ENCODE results near the gene SLC12A8.

SLC12A8 gene

DNA sequence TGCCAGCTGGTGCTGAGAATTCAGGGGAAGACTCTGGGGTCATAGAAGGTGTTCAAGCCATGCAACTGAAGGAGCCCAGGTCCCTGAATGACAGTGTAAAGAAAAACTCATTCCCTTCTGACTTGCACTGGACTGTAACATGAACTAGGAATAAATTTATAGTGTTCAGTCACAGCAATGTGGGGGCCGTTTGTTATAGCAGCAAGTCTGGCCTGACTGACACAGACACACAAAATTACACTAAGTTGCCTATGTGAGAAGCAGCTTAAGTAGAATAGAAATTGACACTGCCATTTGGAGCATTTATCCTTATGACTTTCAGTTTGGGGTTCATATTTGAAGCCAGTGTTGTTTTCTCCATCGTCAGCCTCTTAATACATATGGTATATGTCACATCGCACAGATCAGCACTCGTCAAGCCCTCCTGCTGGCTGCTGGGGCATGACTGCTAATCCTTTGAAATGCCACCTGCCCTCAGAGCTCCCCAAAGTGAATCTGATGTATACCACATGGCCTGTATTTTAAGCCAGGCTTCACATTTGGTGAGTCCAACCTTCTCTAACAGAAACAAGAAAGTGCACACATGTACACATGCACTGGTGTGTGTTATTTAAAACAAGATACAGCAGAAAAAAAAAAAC, 139.7 kb downstream of the SLC12A8 start:
- no peak for DNase-seq

- DNase-seq = no peak
These were observed 140.2 kb downstream of the SLC12A8 start for GRCh38 chr3:125072301-125072700.

- no peak for DNase-seq
These were observed 142.4 kb downstream of the SLC12A8 start for GRCh38 chr3:125069968-125070745.

DNA sequence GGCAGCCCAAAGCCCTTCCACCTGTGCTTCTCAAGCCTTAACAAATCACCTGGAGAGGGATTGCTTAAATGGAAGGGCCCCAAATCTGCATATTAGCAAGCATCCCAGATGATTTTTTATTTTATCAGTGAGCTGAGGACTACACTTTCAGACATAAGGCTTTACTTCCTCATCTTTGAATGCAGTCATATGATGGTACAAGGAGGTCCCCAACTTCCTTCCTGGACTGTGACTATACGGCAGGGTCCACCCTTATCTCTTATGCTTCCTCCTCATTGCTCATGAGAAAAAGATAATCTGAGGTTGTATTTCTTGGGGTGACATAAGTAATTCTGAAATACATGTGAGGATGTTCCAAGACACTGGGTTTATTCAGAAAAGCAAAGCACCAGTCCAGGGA, 143.1 kb downstream of the SLC12A8 start:
- no peak for DNase-seq

DNA sequence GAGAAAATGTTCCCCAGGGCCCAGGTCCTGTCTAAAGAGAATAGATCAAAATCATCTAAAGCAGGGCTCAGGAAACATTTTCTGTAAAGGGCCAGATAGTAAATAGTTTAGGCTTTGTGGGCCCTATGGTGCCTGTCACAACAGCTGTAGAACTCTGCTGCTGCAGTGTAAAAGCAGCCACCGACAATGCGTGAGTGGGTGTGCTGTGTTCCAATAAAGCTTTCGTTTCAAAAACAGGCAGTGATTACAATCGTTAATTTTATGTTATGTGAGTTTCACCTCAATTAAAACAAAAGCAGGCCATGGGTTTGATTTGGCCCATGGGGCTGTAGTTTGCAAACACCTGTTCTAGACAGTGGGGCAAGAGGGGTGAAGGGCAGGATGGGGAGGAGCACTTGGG, 144.3 kb downstream of the SLC12A8 start:
- no peak for DNase-seq

GRCh38 chr3:125067225-125067624, 145.3 kb downstream of the SLC12A8 start:
- no peak for DNase-seq

DNA sequence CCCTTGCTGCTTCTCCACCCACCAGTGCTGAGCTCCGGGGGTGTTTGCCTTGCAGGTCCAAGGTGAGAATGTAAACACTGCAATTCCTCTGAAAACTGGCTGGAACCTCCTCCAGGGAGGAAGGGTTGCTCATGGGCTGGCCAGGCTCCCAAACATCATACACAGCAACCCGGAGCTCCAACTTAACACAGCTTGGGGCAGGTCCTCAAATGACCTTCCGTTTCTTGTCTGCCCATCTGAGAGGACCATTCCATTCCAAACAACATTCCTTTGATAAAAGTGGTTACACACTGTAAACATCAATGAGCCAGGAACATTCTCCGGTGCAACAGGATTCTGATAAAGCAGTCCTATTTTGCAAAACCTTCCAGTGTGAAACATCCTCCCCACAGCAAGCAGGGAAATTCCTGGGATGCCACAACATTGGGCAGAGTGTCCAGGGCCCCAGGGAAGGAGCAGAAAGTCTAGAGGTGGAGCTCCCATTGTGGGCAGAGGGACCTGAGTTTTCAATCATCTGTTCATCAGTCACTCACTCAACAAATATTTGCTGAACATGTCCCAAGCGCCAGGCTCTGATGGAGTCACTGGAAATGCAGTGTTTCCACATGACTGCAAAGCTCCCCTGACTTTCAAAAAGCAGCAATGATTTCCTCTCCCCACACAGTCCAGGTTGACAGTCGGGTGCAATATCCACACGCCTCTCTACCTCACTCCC, 149.5 kb downstream of the SLC12A8 start:
- DNase-seq = no peak

DNA sequence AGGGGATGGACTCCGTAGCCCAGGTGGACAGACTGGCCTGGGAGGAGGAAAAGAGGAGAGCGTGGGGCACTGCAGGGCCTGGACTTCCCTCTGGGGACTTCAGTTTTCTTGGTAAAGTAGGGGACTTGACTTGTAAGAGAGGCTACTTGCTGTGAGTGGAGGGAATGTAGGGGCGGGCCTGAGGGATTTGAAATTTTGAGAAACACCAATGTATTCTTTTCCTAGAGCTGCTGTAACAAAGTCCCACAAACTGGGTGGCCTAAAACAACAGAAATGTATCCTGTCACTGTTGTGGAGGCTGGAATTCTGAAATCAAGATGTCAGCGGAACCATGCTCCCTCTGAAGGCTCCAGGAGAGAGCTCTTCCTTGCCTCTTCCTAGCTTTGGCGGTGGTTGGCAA, 150.9 kb downstream of the SLC12A8 start:
- no peak for DNase-seq

DNA sequence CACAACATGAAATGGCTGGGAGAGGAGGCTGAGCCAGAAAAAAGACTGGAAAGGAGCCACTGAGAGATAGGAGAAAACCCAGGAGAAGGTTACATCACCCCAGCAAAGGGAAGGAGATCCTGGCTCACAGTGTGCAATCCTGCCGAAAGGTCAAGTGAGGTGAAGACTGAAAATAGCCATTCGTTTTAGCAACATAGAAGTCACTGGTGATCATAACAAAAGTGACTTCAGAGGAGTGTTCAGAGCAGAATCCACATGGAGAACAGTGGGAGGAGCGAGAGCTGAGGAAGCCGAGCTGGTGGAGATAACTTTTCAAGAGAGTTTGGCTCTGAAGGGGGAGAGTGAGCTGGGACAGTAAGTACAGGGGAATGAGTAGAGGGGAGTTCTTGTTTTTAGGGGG, 151.4 kb downstream of the SLC12A8 start:
- no peak for DNase-seq

DNA sequence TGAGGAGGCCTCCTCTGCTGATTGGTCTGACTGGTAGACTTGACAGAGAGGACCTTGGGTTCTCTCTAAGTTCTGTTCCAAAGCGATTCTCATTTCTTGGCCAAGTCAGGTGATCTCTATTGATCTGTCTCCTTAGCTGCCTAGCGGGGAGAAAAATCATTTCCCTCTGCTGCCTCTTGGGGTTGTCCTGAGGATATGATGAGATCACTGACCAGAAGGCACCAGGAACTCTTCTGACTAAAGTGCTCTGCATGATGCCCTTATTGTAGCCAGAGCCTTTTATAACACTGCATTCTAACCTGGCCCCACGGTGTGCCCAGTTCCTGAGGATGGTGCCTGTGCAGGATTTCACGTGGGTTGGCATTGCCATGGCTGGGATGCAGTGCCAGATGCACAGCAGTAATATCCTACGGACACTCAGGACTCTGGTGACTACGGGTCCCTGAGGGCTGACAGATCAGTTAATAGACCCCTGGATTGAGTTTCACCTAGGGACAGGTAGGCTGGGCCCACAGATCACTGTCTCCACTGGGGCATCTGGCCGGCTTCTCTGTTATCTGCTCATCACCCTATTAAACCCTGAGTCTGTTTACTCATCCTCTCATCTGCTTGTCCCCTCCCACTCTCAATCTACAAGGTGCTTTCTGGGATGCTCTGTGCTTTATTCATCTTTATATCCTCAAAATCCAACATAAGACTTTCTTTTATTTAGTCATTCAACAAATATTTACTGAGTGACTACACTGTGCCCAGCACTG, 152.9 kb downstream of the SLC12A8 start:
- DNase-seq = no peak

DNA sequence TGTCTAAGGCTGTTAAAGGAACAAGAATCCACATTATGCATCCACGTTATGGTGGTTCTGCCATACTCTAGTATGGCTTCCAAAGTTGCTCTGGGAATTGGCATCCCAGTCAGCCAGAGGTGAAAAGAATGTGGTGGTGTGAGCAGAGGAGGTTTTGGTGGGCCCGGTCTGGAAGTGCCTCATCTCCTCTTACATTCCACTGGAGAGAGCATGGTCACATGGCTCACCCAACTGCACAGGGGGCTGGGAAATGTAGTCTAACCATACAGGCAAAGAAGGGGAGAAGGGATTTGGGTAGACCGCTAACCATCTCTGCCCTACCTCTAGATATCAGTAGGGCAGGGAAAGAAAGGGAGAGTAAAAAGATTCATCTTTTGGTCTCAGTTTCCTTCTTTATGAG, 153.6 kb downstream of the SLC12A8 start:
- DNase-seq = no peak

GRCh38 chr3:125058529-125058928, 154.0 kb downstream of the SLC12A8 start:
- DNase-seq = no peak

DNA sequence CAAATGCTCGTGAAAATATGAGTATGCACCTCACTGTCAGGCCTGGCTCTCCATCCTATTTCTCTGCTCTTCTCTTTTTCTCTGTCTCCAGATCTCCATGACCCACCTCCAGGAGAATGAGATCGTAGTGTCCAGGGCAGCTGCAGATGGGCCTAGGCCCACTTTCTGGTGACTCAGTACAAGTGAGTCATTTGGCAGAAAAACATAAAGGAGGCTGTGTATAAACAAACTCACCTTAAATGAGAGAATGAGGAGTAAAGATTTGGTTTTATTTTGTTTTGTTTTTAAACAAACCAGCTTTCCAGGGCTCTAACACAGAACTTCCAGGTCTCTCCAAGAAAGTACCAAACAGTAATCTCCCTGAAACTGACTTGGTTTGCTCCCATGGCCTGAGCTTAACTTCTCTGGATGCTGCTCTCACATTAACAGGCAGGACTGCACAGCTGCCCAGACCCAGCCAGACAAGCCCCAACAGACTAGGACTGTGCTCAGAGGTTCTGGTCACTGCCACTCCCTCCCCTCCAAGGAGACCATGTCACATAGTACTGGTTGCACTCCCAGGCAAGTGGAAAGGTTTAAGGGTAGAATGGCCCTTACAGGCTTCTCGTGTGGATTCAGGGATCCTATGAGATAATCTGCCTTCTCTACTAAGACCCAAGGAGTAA, 155.2 kb downstream of the SLC12A8 start:
- no peak for DNase-seq

- DNase-seq = peak in 1 of 2 experiments; percentile 43
These were observed 156.4 kb downstream of the SLC12A8 start, which contains the start of gene HEG1 for GRCh38 chr3:125055913-125056745. Gene HEG1 (minus strand): TSS chr3:125055997. CDS start chr3:125055890, 107 bp downstream.

GRCh38 chr3:125055331-125055912, 157.1 kb downstream of the SLC12A8 start:
- DNase-seq = peak in 1 of 2 experiments; percentile 15

- DNase-seq = no peak
These were observed 157.9 kb downstream of the SLC12A8 start for GRCh38 chr3:125054449-125055329.

DNA sequence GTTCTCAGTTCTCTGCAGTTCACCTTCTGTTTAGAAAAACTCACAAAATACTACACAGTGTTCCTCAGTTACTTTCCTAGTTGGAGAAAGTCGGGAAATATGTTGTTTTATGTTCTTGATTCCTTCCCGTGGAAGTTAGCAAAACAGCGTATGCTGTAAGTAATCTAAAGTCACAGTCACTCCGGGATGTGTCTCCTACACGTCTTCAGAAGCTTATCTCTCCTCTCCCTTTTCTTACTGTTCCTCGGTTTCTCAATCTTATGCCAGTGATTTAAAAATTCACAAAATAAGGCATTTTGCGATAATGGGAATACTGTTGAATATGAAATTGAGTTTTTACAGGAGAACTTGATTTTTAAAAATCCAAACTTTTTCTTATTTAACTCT, 158.5 kb downstream of the SLC12A8 start:
- DNase-seq = no peak

- no peak for DNase-seq
These were observed 159.2 kb downstream of the SLC12A8 start for GRCh38 chr3:125053304-125053699.

DNA sequence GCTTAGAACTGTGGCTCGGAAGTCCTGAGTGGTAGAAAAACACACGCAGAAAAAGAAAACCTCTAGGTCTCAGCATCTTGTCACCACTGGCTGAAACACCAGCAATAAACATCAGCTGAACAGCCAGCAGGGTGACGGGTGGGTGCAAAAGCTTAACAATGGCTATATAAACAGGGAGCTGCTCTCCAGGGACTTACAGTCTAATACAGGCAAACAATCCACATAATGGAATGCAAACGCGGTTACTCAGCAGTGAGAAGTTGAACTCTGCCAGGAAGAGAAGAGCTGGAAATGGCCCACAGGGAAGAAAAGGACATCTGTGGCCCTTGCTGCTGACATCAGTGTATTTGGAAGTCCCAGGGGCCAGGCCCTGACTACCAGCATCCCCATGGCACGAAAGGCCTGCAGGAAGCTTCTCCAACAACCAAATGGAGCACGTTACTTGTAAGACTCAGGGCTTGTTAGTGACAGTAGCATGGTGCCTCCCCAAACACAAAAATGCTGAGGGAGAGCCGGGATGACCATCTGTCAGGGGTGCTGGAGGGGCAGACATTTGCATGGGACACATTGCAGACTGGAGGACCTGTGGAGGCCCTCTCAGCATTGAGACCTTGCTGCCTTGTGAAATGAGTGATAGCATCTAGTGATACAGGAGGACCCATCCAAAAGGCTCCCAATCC, 159.8 kb downstream of the SLC12A8 start:
- DNase-seq = no peak
